H9 (cell line): ENCODE results near the gene ATCAY. TPM values are rescaled to one million over a fixed set of nuclear protein-coding genes. Genes with fewer than 3 reads are reported as not detected.

ENCODE experiments used
- DNase-seq: peaks from one replicate; pipeline ENCODE4 v3.0.0-alpha.2; 2017
- H2AFZ ChIP-seq: one replicate; pipeline ENCODE4 v1.6.1; 2013; ENCODE audit warnings: mild to moderate bottlenecking, low read length, control low read depth, moderate library complexity
- H2AK5ac ChIP-seq: 2 replicates; pipeline ENCODE4 v1.6.1; 2013; ENCODE audit warnings: low read length, control low read depth, mixed read lengths; ENCODE audit not compliant: insufficient read length
- H2BK120ac ChIP-seq: one replicate; pipeline ENCODE4 v1.6.1; 2013; ENCODE audit warnings: low read depth, mild to moderate bottlenecking, low read length, control low read depth, inconsistent platforms; ENCODE audit not compliant: poor library complexity, severe bottlenecking
- H2BK12ac ChIP-seq: 2 replicates; pipeline ENCODE4 v1.6.1; 2013; ENCODE audit warnings: low read length, control low read depth, mixed read lengths, low read depth; ENCODE audit not compliant: insufficient read length
- H2BK15ac ChIP-seq: 2 replicates; pipeline ENCODE4 v1.6.1; 2013; ENCODE audit warnings: low read depth, low read length, control low read depth
- H2BK20ac ChIP-seq: one replicate; pipeline ENCODE4 v1.6.1; 2013; ENCODE audit warnings: low read depth, mild to moderate bottlenecking, low read length, control low read depth, inconsistent platforms; ENCODE audit not compliant: poor library complexity, severe bottlenecking
- H2BK5ac ChIP-seq: 2 replicates; pipeline ENCODE4 v1.6.1; 2013; ENCODE audit warnings: low read length, control low read depth, mixed read lengths; ENCODE audit not compliant: insufficient read length
- H3K14ac ChIP-seq: 2 replicates; pipeline ENCODE4 v1.6.1; 2013; ENCODE audit warnings: low read length, control low read depth; ENCODE audit not compliant: insufficient read depth
- H3K18ac ChIP-seq: 2 replicates; pipeline ENCODE4 v1.6.1; 2013; ENCODE audit warnings: low read depth, mild to moderate bottlenecking, mixed read lengths, low read length, control low read depth; ENCODE audit not compliant: insufficient read length
- H3K23ac ChIP-seq: 2 replicates; pipeline ENCODE4 v1.6.1; 2013; ENCODE audit warnings: low read length, control low read depth, mixed read lengths, low read depth; ENCODE audit not compliant: insufficient read length
- H3K23me2 ChIP-seq: 2 replicates; pipeline ENCODE4 v1.6.1; 2013; ENCODE audit warnings: low read depth, mild to moderate bottlenecking, mixed read lengths, low read length, control low read depth; ENCODE audit not compliant: insufficient read length, poor library complexity, severe bottlenecking
- H3K27ac ChIP-seq: 2 replicates; pipeline ENCODE4 v1.5.1; 2013; ENCODE audit warnings: low read length, control low read depth, mixed read lengths, low read depth; ENCODE audit not compliant: insufficient read length
- H3K27me3 ChIP-seq: 2 replicates; pipeline ENCODE4 v1.6.1; 2013; ENCODE audit warnings: low read length, control low read depth, inconsistent platforms; ENCODE audit not compliant: insufficient read depth
- H3K4ac ChIP-seq: 2 replicates; pipeline ENCODE4 v1.6.1; 2013; ENCODE audit warnings: low read depth, mild to moderate bottlenecking, control low read depth, inconsistent platforms, low read length, moderate library complexity
- H3K4me1 ChIP-seq: 2 replicates; pipeline ENCODE4 v1.6.1; 2013; ENCODE audit warnings: low read length, control low read depth, inconsistent platforms; ENCODE audit not compliant: insufficient read depth
- H3K4me2 ChIP-seq: 2 replicates; pipeline ENCODE4 v1.6.1; 2013; ENCODE audit warnings: low read length, control low read depth, mixed read lengths; ENCODE audit not compliant: insufficient read length, insufficient read depth
- H3K56ac ChIP-seq: 2 replicates; pipeline ENCODE4 v1.6.1; 2013; ENCODE audit warnings: low read depth, mild to moderate bottlenecking, mixed read lengths, low read length, control low read depth; ENCODE audit not compliant: insufficient read length
- H3K79me1 ChIP-seq: 2 replicates; pipeline ENCODE4 v1.6.1; 2013; ENCODE audit warnings: low read depth, mild to moderate bottlenecking, moderate library complexity, low read length, control low read depth, inconsistent platforms; ENCODE audit not compliant: insufficient read depth, poor library complexity, severe bottlenecking
- H3K79me2 ChIP-seq: 2 replicates; pipeline ENCODE4 v1.6.1; 2013; ENCODE audit warnings: low read length, control low read depth, inconsistent platforms; ENCODE audit not compliant: insufficient read depth
- H3K9ac ChIP-seq: 2 replicates; pipeline ENCODE4 v1.6.1; 2013; ENCODE audit warnings: low read length, control low read depth, mixed read lengths; ENCODE audit not compliant: insufficient read length; ENCODE audit errors: extremely low read depth
- H3K9me3 ChIP-seq: one replicate; pipeline ENCODE4 v1.6.1; 2013; ENCODE audit warnings: low read depth, low read length, inconsistent platforms; ENCODE audit not compliant: control insufficient read depth
- H3T11ph ChIP-seq: one replicate; pipeline ENCODE4 v1.6.1; 2013; ENCODE audit warnings: mild to moderate bottlenecking, low read length, control low read depth, inconsistent platforms
- H4K20me1 ChIP-seq: one replicate; pipeline ENCODE4 v1.6.1; 2013; ENCODE audit not compliant: control insufficient read depth, insufficient read length, insufficient read depth
- H4K5ac ChIP-seq: 2 replicates; pipeline ENCODE4 v1.6.1; 2013; ENCODE audit warnings: low read depth, mild to moderate bottlenecking, mixed read lengths, low read length, control low read depth; ENCODE audit not compliant: insufficient read length
- H4K8ac ChIP-seq: replicated peaks from 2 replicates; pipeline ENCODE4 v1.6.1; 2013; ENCODE audit warnings: low read length, control low read depth, mixed read lengths, low read depth; ENCODE audit not compliant: insufficient read length
- H4K91ac ChIP-seq: 2 replicates; pipeline ENCODE4 v1.6.1; 2013; ENCODE audit warnings: low read depth, mild to moderate bottlenecking, moderate library complexity, mixed read lengths, low read length, control low read depth; ENCODE audit not compliant: insufficient read length
- H3K27ac Mint-ChIP-seq, 3 experiments: 2 replicates in 2 of 3; 3 replicates in 1 of 3; pipeline ENCODE4 v1.8.0; 2020 to 2021; ENCODE audit warnings: mixed read lengths in 3 of 3, mild to moderate bottlenecking in 1 of 3, moderate library complexity in 1 of 3
- H3K27me3 Mint-ChIP-seq: 2 replicates; pipeline ENCODE4 v1.8.0; 2021; ENCODE audit warnings: low read depth, mild to moderate bottlenecking, moderate library complexity, mixed read lengths
- H3K36me3 Mint-ChIP-seq, 3 experiments: 2 replicates in 2 of 3; 3 replicates in 1 of 3; pipeline ENCODE4 v1.8.0; 2020 to 2021; ENCODE audit warnings: low read depth in 3 of 3, mixed read lengths in 3 of 3; ENCODE audit not compliant: insufficient read depth in 1 of 3
- H3K4me1 Mint-ChIP-seq, 2 experiments: 2 replicates each; pipeline ENCODE4 v1.8.0; 2020; ENCODE audit warnings: mixed read lengths in 2 of 2
- H3K4me3 Mint-ChIP-seq, 2 experiments: 2 replicates in 1 of 2; 3 replicates in 1 of 2; pipeline ENCODE4 v1.8.0; 2020 to 2021; ENCODE audit warnings: mild to moderate bottlenecking in 2 of 2, mixed read lengths in 2 of 2, moderate library complexity in 1 of 2
- H3K9me3 Mint-ChIP-seq, 2 experiments: 2 replicates in 1 of 2; 3 replicates in 1 of 2; pipeline ENCODE4 v1.8.0; 2020; ENCODE audit warnings: mild to moderate bottlenecking in 2 of 2, mixed read lengths in 2 of 2, moderate library complexity in 1 of 2
- WGBS: extraction: QIAGEN DNeasy Blood & Tissue Kit; methylation state at CpG from one replicate; pipeline ENCODE4 v1.1.7; 2013; ENCODE audit warnings: missing lambda C conversion rate, low lambda C conversion rate, mixed read lengths; ENCODE audit not compliant: insufficient read length; ENCODE audit errors: extremely low coverage; 5-methylcytosine and 5-hydroxymethylcytosine counted together
- total RNA-seq: library from RNA; stranded (reverse); gene quantifications from 2 replicates; pipeline ENCODE4 v1.2.1, GENCODE V29; 2021
- TF ChIP-seq, protein P1 (sequence below): fragments of 200-600 bp; sonication (generic); conservative IDR thresholded peaks from 3 replicates; pipeline ENCODE4 v1.8.0; 2021; ENCODE audit warnings: antibody characterized with exemption, mild to moderate bottlenecking

Gene ATCAY
- total RNA-seq, 1 experiment from 2014 or later = 12.2 TPM

DNA sequence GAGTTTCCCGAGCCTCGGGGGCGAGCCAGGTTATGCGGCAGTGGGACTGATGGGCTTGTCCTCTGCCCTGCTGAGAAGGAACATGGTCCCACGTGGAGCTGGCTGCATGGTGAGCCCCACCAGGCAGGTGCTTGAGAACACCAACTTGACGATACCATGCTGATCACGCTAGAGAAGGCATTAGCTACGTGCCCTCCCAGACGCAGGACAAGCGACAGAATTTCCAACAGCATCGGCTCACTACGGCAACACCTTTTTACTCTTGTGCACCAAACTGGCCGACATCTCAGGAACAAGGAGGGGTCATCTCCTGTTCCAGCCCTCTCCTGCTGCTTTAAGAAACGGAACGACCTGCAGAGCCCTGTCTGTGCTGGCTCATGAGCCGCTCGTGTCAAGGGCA, 20.0 kb upstream of the ATCAY start:
- Histone ChIP-seq H3K27me3 (no peaks in the 10 kb centered on the region), H2BK5ac (no peak overlapping the region), H3K79me2 (no peaks in the 10 kb centered on the region), H3K4me2 (no peak overlapping the region), H3K14ac (no peak overlapping the region), H3K9ac (no peak overlapping the region), H2AFZ (no peak overlapping the region), H3K23ac (no peak overlapping the region), H2BK12ac (no peak overlapping the region), H4K91ac (no peak overlapping the region), H4K20me1 (no peaks in the 10 kb centered on the region), H3K4ac (no peak overlapping the region), H3K9me3 (no peaks in the 10 kb centered on the region), H3K56ac (no peak overlapping the region), H3T11ph (no peak overlapping the region), H3K18ac (no peak overlapping the region), H2BK120ac (no peak overlapping the region), H3K23me2 (no peaks in the 10 kb centered on the region), H2BK20ac (no peak overlapping the region), H3K4me1 (no peaks in the 10 kb centered on the region), H4K8ac (no peak overlapping the region), H3K27ac (no peak overlapping the region), H3K79me1 (peaks cover 3% of the 10 kb centered on the region), H4K5ac (no peak overlapping the region), H2AK5ac (no peak overlapping the region), H2BK15ac (no peak overlapping the region)
- H3K36me3 Mint-ChIP-seq = peaks cover 4 to 12% (median 9%) of the 10 kb centered on the region in 3 experiments
- TF ChIP-seq, protein P1, sequence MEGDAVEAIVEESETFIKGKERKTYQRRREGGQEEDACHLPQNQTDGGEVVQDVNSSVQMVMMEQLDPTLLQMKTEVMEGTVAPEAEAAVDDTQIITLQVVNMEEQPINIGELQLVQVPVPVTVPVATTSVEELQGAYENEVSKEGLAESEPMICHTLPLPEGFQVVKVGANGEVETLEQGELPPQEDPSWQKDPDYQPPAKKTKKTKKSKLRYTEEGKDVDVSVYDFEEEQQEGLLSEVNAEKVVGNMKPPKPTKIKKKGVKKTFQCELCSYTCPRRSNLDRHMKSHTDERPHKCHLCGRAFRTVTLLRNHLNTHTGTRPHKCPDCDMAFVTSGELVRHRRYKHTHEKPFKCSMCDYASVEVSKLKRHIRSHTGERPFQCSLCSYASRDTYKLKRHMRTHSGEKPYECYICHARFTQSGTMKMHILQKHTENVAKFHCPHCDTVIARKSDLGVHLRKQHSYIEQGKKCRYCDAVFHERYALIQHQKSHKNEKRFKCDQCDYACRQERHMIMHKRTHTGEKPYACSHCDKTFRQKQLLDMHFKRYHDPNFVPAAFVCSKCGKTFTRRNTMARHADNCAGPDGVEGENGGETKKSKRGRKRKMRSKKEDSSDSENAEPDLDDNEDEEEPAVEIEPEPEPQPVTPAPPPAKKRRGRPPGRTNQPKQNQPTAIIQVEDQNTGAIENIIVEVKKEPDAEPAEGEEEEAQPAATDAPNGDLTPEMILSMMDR = no peak
- H3K9me3 Mint-ChIP-seq = 0 out of 5 replicates have a peak, but pooled peaks cover 0 to under 1% of the 10 kb centered on the region in 2 experiments
- WGBS = no CpG with 5 or more reads among the region's 17 CpGs
- no peak overlapping the region for H3K4me3 Mint-ChIP-seq
- no peaks in the 10 kb centered on the region for H3K27me3 Mint-ChIP-seq
- H3K27ac Mint-ChIP-seq = no peak overlapping the region
- DNase-seq = no peak
- H3K4me1 Mint-ChIP-seq = no peaks in the 10 kb centered on the region
